Measurements from ENCODE around the gene KCTD15. TPM values are rescaled to one million over a fixed set of nuclear protein-coding genes. Genes with fewer than 3 reads are reported as not detected.

KCTD15 gene
- total and polyA plus RNA-seq, 8 donors = 21.8 to 78.1 (median 57.2) TPM

GRCh38 chr19:33749619-33750175, 47.0 kb upstream of the KCTD15 start:
- DNase-seq (no peak), ATAC-seq (no peak)
- peaks cover 0 to 43% of the 10 kb centered on the region in 2 donors for H3K27me3 ChIP-seq
- no peaks in the 10 kb centered on the region for H3K9me3 ChIP-seq
- no peaks in the 10 kb centered on the region for H3K4me1 ChIP-seq
- H3K4me3 ChIP-seq = no peak overlapping the region
- H3K36me3 ChIP-seq = no peaks in the 10 kb centered on the region
- no peak overlapping the region for H3K27ac ChIP-seq
- intact Hi-C loops (cut with DNase I) = no loop called here
- TF ChIP-seq CTCF (IDR thresholded peaks at IDR 0.05) = no peak

GRCh38 chr19:33750587-33751435, 45.9 kb upstream of the KCTD15 start:
- TF ChIP-seq CTCF (IDR thresholded peaks at IDR 0.05) = no peak
- Histone ChIP-seq H3K27ac (no peak overlapping the region), H3K4me1 (no peaks in the 10 kb centered on the region), H3K36me3 (no peaks in the 10 kb centered on the region), H3K4me3 (no peak overlapping the region), H3K27me3 (peaks cover 0 to 43% of the 10 kb centered on the region in 2 donors), H3K9me3 (no peaks in the 10 kb centered on the region)
- DNase-seq (no peak), ATAC-seq (no peak)
- intact Hi-C loops (cut with DNase I) = no loop called here

GRCh38 chr19:33751436-33751770, 45.3 kb upstream of the KCTD15 start:
- H3K36me3 ChIP-seq = no peaks in the 10 kb centered on the region
- H3K4me1 ChIP-seq = no peaks in the 10 kb centered on the region
- H3K9me3 ChIP-seq = no peaks in the 10 kb centered on the region
- TF ChIP-seq CTCF (IDR thresholded peaks at IDR 0.05) = no peak
- no peak overlapping the region for H3K27ac ChIP-seq
- no peak overlapping the region for H3K4me3 ChIP-seq
- intact Hi-C loops (cut with DNase I) = no loop called here
- peaks cover 0 to 38% of the 10 kb centered on the region in 2 donors for H3K27me3 ChIP-seq
- ATAC-seq (no peak), DNase-seq (no peak)

- no peak for DNase-seq
- Histone ChIP-seq H3K27ac (no peak overlapping the region), H3K9me3 (no peaks in the 10 kb centered on the region), H3K4me1 (no peaks in the 10 kb centered on the region), H3K27me3 (peaks cover 0 to 34% of the 10 kb centered on the region in 2 donors), H3K4me3 (no peak overlapping the region), H3K36me3 (no peaks in the 10 kb centered on the region)
- TF ChIP-seq CTCF (IDR thresholded peaks at IDR 0.05) = no peak
- intact Hi-C loops (cut with DNase I) = no loop called here
- ATAC-seq = no peak
These were observed 44.5 kb upstream of the KCTD15 start for GRCh38 chr19:33752018-33752800.

GRCh38 chr19:33752945-33753344, 43.7 kb upstream of the KCTD15 start:
- DNase-seq (no peak), ATAC-seq (no peak)
- Histone ChIP-seq H3K9me3 (no peaks in the 10 kb centered on the region), H3K27me3 (peaks cover 0 to 29% of the 10 kb centered on the region in 2 donors), H3K36me3 (no peaks in the 10 kb centered on the region), H3K4me3 (no peak overlapping the region), H3K4me1 (no peaks in the 10 kb centered on the region), H3K27ac (no peak overlapping the region)
- intact Hi-C loops (cut with DNase I) = no loop called here
- TF ChIP-seq CTCF (IDR thresholded peaks at IDR 0.05) = no peak

All from left lung (tissue), 10 donors.